Measurements from ENCODE around the gene B3GNT8.

DNA sequence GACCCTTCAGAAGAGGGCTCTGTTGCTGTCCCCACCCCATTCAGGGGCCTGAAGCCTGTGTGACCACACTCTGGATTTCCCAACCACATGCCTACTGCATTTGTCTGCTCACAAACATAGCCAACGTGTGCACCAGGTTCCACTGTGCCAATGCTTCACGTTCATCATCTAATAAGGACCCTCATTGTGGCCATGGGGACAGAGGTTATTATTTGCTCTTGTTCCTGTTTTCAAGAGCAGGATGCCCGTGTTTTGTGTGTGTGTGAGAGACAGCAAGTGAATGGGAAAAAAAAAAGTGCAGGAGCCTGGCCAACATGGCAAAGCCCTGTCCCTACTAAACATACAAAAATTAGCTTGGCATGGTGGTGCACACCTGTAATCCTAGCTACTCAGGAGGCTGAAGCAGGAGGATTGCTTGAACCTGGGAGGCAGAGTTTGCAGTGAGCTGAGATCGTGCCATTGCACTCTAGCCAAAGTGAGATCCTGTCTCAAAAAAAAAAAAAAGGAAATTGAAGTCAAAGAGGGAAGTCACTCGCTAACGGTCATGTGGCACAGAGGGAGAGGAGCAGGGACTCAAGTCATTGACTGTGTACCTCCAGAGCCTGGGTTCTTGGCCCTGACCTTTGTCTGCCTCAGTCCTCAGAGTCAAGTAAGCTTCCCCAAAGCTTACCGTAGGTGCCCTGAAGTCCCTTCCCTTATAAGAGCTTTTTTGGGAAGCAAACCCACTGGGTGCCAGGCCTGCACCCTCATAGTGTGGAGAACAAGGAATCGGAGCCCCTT, 6.9 kb downstream of the B3GNT8 start:
- TF ChIP-seq POLR2AphosphoS5 (IDR thresholded peaks at IDR 0.05) (no peak), POLR2A (IDR thresholded peaks at IDR 0.05) (no peak)
